HG02943 (cell line): ENCODE data around the gene ATP2B3.
A peak's percentile ranks its signal among the peaks of the same experiment; 100 is the strongest.
"Not testable (repeated sequence)": the region's sequence is repeated elsewhere in the genome, so short reads cannot be mapped to it uniquely, and the experiment has no call there.

ENCODE experiments used
- ATAC-seq: cut with Tn5 transposase; IDR thresholded peaks from one replicate; pipeline ENCODE4 v1.9.1; 2021; ENCODE audit warnings: mild to moderate bottlenecking, low read depth, moderate library complexity; ENCODE audit not compliant: unreplicated experiment

Gene ATP2B3

GRCh38 chrX:153592091-153592833 is 74.8 kb downstream of the ATP2B3 start:
- no peak for ATAC-seq

DNA sequence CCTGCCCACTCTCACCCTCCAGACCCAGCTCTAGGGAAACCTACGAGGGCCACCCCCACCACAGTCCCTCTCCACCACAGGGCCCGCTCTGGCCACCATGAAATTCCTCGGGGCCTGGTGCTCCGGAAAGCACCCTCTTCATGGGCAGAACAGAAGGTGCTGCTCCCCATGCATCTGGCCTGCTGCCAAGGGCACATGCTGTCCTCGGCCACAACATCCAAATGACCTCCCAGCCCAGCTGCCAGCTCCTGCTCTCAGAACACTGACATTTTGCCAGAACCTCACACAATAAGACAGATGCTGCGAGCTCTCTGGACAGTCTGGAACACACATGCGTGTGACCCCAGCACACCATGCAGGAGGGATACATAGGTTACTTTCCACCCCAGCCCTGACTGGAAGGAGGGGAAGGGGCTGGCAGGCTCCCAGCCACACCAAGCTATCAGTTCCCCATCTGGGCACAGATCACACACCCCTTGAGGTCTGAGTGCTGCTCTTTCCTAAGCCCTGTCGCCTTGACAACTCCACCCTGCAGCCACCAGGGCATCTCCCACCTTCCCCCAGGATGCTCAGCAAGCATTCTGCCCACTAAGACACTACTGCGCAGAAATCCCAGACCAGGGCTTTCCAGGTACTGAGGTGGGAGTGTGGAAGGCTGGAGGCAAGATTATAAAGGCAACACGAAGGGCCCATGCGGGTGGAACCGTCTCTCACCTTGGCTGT is 75.7 kb downstream of the ATP2B3 start:
- no peak for ATAC-seq

DNA sequence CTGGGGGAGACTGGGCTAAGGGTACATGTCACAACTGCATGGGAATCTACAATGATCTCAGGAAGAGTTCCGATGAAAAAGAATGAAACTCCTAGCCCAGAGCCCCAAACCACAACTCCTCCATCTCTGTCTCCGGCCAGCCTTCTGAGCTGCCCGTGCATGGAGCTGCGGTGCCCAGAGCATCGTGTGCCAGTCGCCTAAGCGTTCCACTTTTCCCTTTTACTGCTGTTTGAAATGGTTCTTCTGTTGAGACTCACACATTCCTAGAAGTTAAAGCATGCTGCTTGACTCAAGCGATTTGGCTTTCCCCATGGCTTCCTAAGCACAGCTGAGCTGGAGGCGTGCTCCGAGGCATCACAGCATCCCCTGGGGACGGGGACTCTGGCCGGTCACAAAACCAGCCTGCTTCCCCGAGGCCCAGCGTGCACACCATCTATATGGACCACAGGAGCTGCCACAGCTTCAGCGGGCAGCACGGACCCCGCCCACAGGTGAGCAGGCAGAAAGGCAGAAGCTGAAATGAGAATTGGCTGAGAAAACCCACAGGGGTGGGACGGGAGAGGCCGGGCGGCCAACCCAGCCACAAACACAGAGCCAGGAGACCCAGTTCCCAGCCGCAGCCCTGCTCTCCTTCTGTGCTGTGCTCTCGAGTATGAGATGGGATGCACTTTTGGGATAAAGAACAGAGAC is 76.5 kb downstream of the ATP2B3 start:
- no peak for ATAC-seq

DNA sequence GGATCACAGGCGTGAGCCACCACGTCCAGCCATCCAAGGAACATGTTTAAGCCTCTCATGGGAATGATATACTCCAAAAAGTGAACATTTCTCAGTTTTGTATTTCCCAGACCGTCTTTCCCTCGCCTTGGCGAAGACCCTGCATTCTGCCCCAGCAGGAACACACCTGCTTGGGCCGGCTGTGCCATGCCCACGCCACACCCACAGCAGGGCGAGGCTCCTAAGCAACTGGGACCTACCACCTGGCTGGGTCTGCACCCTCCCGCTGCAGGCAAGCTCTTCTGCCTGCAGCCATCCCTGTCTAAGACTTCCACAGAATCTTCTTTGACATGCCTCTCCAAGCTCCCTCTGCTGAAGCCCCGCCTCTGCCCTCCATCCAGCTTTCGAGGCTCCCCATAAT is 77.9 kb downstream of the ATP2B3 start:
- ATAC-seq: no peak

DNA sequence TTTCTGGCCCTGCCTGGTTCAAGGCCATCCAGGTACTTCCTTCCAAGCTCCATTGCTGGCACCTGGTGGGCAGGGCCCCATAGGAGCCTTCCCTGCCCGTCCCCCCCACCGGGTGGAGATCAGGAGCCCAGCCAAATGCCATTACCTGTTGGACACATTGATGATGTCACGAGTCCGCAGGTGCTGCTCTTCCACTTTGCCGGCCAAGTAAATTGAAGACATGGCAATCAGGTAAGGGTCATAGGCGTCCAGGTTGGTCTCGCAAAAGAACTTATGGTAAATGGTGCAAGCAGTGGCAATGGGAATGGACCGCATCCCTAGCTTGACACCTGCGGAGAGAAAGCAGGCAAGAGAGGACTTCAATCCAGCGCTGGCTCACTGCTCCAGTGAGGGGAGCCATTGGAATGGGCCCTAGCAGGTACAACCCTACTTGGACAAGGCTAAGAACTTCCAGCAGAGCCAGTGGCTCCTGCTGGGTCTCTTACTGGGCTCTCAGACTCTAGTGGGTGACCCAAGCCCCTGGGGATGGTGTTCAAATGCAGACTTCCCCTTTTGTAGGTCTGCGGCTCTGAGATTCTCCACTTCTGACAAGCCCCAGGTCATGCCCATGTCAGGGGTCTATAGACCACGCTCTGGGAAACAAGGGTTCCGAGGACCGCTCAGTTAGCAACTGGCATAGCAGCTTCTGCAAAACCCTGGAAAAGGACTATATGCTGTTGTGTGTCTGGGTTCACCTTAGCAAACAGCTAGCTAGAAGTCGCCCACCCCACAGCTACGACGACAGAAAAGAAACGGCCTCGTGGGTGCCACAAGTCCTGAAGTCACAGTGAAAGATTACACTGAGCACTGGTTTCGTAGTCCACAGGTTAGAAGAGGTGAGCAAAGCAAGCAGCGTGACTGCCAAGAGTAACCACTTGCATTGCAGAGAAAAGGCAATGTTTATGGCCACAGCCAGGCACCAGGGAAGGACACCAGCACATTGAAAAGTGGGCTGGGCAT is 78.7 kb downstream of the ATP2B3 start:
- no peak for ATAC-seq

DNA sequence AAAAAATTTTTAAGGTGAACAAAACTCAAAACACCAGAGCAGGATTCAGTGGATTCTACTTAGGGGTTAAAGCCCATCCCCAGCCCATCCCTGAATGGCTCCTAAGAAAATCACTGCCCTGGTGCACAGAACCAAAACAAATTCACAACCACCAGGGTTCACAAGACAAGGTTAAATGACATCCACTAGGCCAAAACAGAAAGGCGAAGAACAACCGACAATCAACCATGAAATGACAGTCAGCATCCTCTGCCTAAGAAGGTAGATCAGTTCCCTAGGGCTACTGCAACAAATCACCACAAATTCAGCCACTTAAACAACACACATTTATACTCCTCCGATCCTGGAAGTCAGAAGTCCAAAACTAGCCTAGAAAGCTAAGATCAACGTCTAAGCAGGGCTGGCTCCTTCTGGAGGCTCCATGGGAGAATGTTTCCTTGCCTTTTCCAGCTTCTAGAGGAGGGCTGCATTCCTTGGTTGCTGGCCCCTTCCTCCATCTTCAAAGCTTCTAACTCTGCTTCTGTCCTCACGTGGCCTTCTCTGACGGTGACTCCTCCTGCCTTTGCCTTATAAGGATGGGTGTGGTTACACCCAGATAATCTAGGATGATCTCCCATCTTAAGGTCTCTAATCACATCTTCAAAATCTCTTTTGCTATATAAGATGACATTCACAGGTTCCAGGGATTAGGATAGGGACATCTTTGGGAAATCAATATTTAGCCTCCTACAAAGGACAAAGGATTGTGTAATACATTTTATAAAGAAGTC is 79.7 kb downstream of the ATP2B3 start:
- no peak for ATAC-seq

DNA sequence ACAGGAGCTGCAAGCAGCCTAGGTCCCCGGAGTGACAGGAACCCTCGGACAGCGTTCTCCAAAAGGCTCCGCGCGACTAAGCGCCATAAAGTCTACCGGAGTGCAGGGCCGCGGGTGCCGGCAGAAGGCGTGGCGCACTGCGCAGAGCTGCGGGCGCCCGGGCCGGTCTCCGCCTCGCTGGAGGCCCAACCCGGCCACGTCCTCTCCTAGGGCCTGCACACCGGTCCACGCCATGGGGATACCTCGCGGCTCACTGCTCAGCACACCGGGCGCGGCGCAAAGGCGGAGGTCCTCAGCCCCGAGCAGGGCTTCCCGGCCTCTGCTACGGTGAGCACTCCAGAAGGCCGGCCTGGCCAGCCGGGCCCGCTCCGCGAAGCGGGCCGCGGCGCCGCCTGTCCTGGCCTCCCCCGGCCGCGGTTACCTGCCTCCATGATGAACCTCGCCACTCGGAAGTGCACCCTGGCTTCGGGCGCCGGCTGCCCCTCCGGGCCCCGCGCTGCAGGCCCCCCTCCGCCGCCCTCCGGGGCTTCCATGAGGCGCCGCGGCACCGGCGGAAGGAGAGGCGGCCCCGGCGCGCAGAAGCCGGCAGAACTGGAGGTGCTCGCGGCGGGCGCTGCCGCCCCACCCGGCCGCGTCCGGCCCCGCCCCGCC is 81.2 kb downstream of the ATP2B3 start, which contains the start of gene CCNQ:
Gene CCNQ, minus strand, starts transcription at position 599 of the 651 bp plus-strand sequence. Its CDS starts 66 bp downstream, at position 533.
- peak; percentile 41 for ATAC-seq

DNA sequence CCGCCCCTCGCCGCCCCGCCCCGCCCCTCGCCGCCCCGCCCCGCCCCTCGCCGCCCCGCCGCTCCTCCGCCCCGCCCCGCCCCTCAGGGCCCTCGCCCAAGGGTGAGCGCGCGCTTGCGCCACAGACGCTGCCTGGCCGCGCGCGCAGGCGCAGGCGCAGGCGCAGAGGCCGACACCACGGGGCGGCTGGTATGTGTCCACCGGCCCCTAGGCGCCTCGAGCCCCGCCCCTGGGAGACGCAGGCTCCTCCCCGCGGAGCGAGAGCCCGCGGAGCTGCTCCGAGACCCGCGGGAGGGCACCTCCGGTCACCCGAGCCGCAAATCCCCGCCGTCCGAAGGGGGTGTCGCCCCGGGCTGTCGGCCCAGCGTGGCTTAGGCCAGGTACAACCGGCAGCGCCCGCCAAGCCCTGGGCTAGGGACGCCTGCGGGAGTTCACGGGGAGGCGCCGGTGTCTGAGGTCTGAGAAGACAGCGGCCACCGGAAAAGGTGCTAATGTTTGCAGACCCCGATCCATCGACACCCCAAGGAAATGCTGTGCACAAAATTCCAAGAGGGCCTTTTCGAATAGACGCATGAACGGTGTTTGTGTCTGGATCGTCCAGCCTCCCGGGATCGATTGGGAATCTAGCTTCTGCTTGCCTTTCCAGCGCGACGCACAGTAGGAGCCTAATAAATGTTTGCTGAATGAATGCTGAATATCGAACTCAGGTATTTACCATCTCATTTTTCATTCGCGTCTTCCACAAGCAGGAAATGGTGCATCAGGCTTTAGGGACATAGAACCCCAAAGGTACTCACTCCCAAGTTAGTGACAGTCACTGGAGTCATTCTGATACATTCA is 82.0 kb downstream of the ATP2B3 start:
- peak; percentile 69 for ATAC-seq

- no peak for ATAC-seq
Measured at GRCh38 chrX:153600032-153600373, 82.6 kb downstream of the ATP2B3 start.

GRCh38 chrX:153600921-153601320 is 83.5 kb downstream of the ATP2B3 start:
- no peak for ATAC-seq

DNA sequence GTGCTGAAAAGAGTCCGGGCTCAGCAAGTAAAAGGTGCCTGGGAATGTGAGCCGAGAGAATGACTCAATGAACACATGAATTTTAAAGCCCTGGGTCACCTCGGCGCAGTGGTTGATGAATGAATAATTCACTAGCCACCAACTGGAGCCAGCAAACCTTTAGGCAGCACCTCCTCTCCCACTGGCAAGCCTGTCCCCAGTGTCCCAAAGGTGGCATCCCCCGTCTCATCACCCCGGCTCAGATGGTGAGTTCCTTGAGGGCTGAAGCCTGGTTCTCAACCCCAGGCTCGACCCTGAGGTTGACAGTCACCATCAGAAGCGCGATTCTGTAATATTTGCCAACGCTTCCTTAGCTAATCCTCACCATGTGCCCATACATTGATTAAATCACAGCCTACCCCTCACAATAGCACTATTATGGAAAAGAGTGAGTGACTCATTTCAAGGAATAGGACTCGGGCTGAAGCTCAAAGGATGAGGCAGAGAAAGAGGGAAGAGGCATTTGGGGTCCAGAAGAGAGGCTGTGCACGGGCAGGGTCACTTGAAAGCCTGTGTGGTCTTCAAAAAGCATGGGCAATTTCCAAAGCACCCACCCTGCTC is 84.2 kb downstream of the ATP2B3 start:
- ATAC-seq: no peak

- ATAC-seq: no peak
Measured at GRCh38 chrX:153602601-153603000, 85.2 kb downstream of the ATP2B3 start.

- no peak for ATAC-seq
Measured at GRCh38 chrX:153603131-153603656, 85.8 kb downstream of the ATP2B3 start.

GRCh38 chrX:153604666-153605380 is 87.4 kb downstream of the ATP2B3 start:
- ATAC-seq: not testable (repeated sequence)

DNA sequence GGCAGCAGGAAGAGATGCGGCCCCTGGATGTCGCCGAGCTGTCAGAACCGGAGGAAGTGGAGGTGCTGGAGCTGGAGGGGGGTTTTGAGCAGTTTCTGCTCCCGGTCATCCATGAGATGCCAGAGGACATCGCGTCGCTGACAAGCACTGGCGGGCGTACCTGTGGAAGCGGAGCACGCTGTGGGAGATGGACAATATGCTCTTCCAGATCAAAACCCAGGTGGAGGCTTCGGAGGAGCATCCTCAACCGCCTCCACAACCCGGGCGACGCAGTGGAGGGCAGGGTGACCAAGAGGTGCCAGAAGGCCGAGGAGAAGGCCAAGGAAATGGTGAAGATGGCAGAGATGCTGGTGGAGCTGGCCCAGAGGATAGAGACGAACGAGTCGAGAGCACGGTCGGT is 89.1 kb downstream of the ATP2B3 start:
- ATAC-seq: no peak

DNA sequence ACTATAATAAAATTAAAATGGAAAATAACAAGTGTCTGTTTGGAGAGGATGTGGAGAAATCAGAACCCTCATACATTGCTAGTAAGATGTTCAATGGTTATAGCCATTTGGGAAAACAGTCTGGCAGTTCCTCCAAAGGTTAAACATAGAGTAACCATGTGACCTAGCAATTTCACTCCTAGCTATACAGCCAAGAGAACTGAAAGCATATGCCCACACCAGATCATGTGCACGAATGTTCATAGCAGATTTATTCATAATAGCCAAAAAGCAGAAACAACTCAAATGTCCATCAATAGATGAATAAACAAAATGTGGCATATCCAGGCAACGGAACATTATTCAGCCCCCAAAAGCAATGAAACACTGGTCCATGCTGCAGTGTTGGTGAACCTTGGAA is 90.9 kb downstream of the ATP2B3 start:
- no peak for ATAC-seq

DNA sequence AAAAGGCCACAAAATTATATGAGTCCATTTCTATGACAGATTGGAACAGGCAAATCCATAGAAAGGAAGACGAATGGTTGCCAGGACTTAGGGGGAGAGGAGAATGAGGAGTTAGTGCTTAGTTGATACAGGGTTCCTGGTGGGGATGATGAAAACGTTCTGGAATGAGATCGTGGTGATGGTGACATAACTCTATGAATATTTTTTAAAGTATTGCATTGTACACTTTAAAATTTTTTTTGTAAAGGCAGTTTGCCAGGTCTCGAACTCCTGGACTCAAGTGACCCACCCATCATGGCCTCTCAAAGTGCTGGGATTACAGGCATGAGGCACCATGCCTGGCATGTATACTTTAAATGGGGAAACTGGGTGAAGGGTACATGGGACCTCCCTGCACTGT is 91.4 kb downstream of the ATP2B3 start:
- no peak for ATAC-seq
